HepG2 (cell line): Measurements from ENCODE around the gene SIGLEC14. TPM values are rescaled to one million over a fixed set of nuclear protein-coding genes. Genes with fewer than 3 reads are reported as not detected.

Experiments
- AGO2 ChIP-seq: fragments of 200-400 bp; formaldehyde crosslinking; optimal IDR thresholded peaks from 2 replicates; pipeline ENCODE3; 2017; ENCODE audit warnings: mild to moderate bottlenecking, low read depth, low read length, moderate library complexity
- CEBPZ ChIP-seq: IDR thresholded peaks from 2 replicates; pipeline ENCODE4 v1.6.1; 2012; ENCODE audit warnings: low read length, improper control_type of control experiment
- CENPX ChIP-seq: sonication (generic); formaldehyde crosslinking; IDR thresholded peaks from 2 replicates; pipeline ENCODE4 v1.9.0; 2021; ENCODE audit warnings: mild to moderate bottlenecking, missing genetic modification reagents, moderate library complexity
- ELK4 ChIP-seq: sonication (generic); formaldehyde crosslinking; IDR thresholded peaks from 2 replicates; pipeline ENCODE4 v1.9.0; 2021; ENCODE audit warnings: missing genetic modification reagents, borderline replicate concordance
- EZH2 ChIP-seq: conservative IDR thresholded peaks from 2 replicates; pipeline ENCODE4 v1.6.1; 2012; ENCODE audit warnings: mild to moderate bottlenecking, low read depth, low read length, moderate library complexity
- GABPA ChIP-seq, 2 experiments: IDR thresholded peaks; 2 replicates each; pipeline ENCODE4 v1.6.1; 2011 to 2016; ENCODE audit warnings: low read depth in 2 of 2, low read length in 1 of 2, missing biosample characterization in 1 of 2, missing genetic modification characterization in 1 of 2
- HOXA5 ChIP-seq: sonication (generic); formaldehyde crosslinking; IDR thresholded peaks from 2 replicates; pipeline ENCODE4 v1.4.0; 2020; ENCODE audit warnings: missing genetic modification reagents
- IRX3 ChIP-seq: sonication (generic); formaldehyde crosslinking; IDR thresholded peaks from 2 replicates; pipeline ENCODE4 v1.8.1; 2023; ENCODE audit warnings: mild to moderate bottlenecking, low read depth, missing genetic modification reagents, borderline replicate concordance
- MAFF ChIP-seq: IDR thresholded peaks from 2 replicates; pipeline ENCODE4 v1.6.1; 2011; ENCODE audit warnings: low read depth, low read length, improper control_type of control experiment
- MBNL3 ChIP-seq: fragments of 250-450 bp; sonication (Bioruptor Pico); conservative IDR thresholded peaks from 2 replicates; pipeline ENCODE4 v1.8.0; 2022; ENCODE audit warnings: mild to moderate bottlenecking, inconsistent platforms
- MYPOP ChIP-seq: sonication (generic); formaldehyde crosslinking; IDR thresholded peaks from 2 replicates; pipeline ENCODE4 v1.8.1; 2023; ENCODE audit warnings: mild to moderate bottlenecking, moderate library complexity, missing genetic modification reagents
- RBM39 ChIP-seq: fragments of 200-400 bp; formaldehyde crosslinking; IDR thresholded peaks from one replicate; pipeline ENCODE4 v1.6.1; 2018; ENCODE audit warnings: antibody characterized with exemption, mild to moderate bottlenecking, low read depth, low read length; ENCODE audit not compliant: poor library complexity, severe bottlenecking
- RCOR2 ChIP-seq: IDR thresholded peaks from 2 replicates; pipeline ENCODE4 v1.6.1; 2016; ENCODE audit warnings: missing biosample characterization, missing genetic modification reagents
- SMAD9 ChIP-seq: sonication (generic); formaldehyde crosslinking; IDR thresholded peaks from 2 replicates; pipeline ENCODE4 v1.5.1; 2020; ENCODE audit warnings: mild to moderate bottlenecking, missing genetic modification reagents
- ZNF350 ChIP-seq: sonication (generic); formaldehyde crosslinking; IDR thresholded peaks from 2 replicates; pipeline ENCODE4 v1.4.0; 2020; ENCODE audit warnings: mild to moderate bottlenecking, low read depth, missing genetic modification reagents, borderline replicate concordance
- ZNF75D ChIP-seq: sonication (generic); formaldehyde crosslinking; IDR thresholded peaks from 2 replicates; pipeline ENCODE4 v1.8.1; 2023; ENCODE audit warnings: missing genetic modification reagents, mild to moderate bottlenecking, borderline replicate concordance
- polyA plus RNA-seq, 8 experiments: library from polyadenylated mRNA; depleted of rRNA in 3 of 8; stranded (reverse) in 7 of 8; unstranded in 1 of 8; fragments of >200 nt; fragmentation: Illumina TruSeq in 4 of 8; extraction: Trizol in 4 of 8; gene quantifications; 2 replicates each; pipeline versions ENCODE4 v1.2.1 to v1.2.3, GENCODE V29; 2011 to 2016; ENCODE audit warnings: low read depth in 4 of 8, missing spikeins in 1 of 8, mixed read lengths in 1 of 8; ENCODE audit not compliant: insufficient read depth in 1 of 8
- total RNA-seq, 5 experiments: library from RNA; depleted of rRNA; stranded (reverse); fragments of >200 nt; fragmentation: Illumina TruSeq; extraction: Trizol; gene quantifications; 2 replicates each; pipeline ENCODE4 v1.2.3, GENCODE V29; 2016; ENCODE audit warnings: low read depth in 1 of 5
- TF ChIP-seq, protein P1 (sequence below): sonication (generic); formaldehyde crosslinking; IDR thresholded peaks from 2 replicates; pipeline ENCODE4 v1.5.1; 2020; ENCODE audit warnings: missing genetic modification reagents, mild to moderate bottlenecking, borderline replicate concordance
- TF ChIP-seq, protein P2 (sequence below): sonication (generic); formaldehyde crosslinking; IDR thresholded peaks from 2 replicates; pipeline ENCODE4 v1.9.0; 2022; ENCODE audit warnings: missing genetic modification reagents, mild to moderate bottlenecking, borderline replicate concordance

SIGLEC14 gene
- total and polyA plus RNA-seq, 2 of the 13 experiments (the other 11 are each of a cell fraction or from before 2014, with no cell fraction given), result 0.05 to 0.09 TPM

DNA sequence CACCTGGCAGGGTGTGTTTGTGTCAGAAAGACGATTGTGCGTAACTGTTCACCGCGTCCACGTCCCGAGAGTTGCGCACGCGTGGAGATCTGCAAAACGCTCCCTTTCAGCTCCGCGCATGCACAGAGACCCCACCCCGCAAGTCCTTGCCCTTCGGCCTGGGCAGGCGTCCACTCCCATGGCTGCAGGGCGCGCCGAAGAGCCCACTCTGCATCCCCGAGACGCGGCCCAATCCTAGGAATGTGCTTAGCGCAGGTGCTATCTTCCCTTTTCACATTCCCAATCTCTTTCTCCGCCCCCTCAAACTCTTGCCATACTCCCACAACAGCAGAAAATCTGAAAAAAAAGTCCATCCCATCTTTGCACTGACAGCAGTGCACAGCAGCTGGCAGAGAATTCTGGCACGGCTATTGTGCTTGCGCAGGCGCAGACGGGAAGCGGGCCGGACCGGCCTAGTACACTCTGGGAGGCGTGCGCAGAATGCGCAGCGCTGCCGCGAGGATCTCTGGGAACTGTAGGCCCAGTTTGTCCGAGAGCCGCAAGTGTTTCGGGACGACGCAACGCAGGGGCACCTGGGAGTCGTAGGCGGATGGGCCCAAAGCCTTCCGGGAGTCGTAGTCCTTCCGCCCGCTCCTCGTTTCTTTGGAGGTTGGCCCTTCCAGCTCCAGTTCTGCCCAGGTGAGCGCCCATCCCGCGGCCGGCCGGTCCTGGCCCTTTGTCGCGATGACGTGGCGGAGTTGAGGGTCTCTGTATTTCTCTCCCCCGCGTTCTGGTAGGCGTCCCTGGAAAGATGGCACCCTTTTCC, 52.5 kb downstream of the SIGLEC14 start (continued):
- no peak for TF ChIP-seq EZH2
- TF ChIP-seq RCOR2 (CRISPR knock-in tag), result no peak
- peak; percentile 18 for TF ChIP-seq AGO2
- no peak for TF ChIP-seq CEBPZ
- no peak for TF ChIP-seq MBNL3 (CRISPR knock-in tag)
- no peak for TF ChIP-seq HOXA5 (CRISPR knock-in tag)
- no peak for TF ChIP-seq ELK4 (CRISPR knock-in tag)
- TF ChIP-seq IRX3 (CRISPR knock-in tag), result no peak
- TF ChIP-seq ZNF350, result no peak
- peak; percentile 43; the same call in 1 of the 2 replicates for TF ChIP-seq MYPOP (CRISPR knock-in tag)
- TF ChIP-seq, protein P1, sequence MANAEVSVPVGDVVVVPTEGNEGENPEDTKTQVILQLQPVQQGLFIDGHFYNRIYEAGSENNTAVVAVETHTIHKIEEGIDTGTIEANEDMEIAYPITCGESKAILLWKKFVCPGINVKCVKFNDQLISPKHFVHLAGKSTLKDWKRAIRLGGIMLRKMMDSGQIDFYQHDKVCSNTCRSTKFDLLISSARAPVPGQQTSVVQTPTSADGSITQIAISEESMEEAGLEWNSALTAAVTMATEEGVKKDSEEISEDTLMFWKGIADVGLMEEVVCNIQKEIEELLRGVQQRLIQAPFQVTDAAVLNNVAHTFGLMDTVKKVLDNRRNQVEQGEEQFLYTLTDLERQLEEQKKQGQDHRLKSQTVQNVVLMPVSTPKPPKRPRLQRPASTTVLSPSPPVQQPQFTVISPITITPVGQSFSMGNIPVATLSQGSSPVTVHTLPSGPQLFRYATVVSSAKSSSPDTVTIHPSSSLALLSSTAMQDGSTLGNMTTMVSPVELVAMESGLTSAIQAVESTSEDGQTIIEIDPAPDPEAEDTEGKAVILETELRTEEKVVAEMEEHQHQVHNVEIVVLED, result peak; percentile 96
- TF ChIP-seq SMAD9 (CRISPR knock-in tag), result no peak
- no peak for TF ChIP-seq CENPX (CRISPR knock-in tag)
- TF ChIP-seq GABPA (IDR thresholded peaks at IDR 0.05; ENCODE audit: low read depth, low read length), result peak; percentile 52
- peak; percentile 86 for TF ChIP-seq GABPA (CRISPR knock-in tag; IDR thresholded peaks at IDR 0.05; ENCODE audit: low read depth)
- TF ChIP-seq, protein P2, sequence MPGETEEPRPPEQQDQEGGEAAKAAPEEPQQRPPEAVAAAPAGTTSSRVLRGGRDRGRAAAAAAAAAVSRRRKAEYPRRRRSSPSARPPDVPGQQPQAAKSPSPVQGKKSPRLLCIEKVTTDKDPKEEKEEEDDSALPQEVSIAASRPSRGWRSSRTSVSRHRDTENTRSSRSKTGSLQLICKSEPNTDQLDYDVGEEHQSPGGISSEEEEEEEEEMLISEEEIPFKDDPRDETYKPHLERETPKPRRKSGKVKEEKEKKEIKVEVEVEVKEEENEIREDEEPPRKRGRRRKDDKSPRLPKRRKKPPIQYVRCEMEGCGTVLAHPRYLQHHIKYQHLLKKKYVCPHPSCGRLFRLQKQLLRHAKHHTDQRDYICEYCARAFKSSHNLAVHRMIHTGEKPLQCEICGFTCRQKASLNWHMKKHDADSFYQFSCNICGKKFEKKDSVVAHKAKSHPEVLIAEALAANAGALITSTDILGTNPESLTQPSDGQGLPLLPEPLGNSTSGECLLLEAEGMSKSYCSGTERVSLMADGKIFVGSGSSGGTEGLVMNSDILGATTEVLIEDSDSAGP, result peak; percentile 58; the same call in 1 of the 2 replicates
- TF ChIP-seq ZNF75D (CRISPR knock-in tag), result no peak
- no peak for TF ChIP-seq MAFF
- no peak for TF ChIP-seq RBM39
